HUES48 (cell line): ENCODE results near the gene SHPK.
"Not testable (repeated sequence)": the region's sequence is repeated elsewhere in the genome, so short reads cannot be mapped to it uniquely, and the experiment has no call there.

Experiments used
- H3K27ac ChIP-seq: one replicate; pipeline ENCODE4 v1.7.0; 2013; ENCODE audit warnings: low read depth, low read length, inconsistent platforms
- H3K27me3 ChIP-seq: 2 replicates; pipeline ENCODE4 v1.6.1; 2013; ENCODE audit warnings: mild to moderate bottlenecking, low read length; ENCODE audit not compliant: control insufficient read depth, insufficient read depth
- H3K36me3 ChIP-seq: 2 replicates; pipeline ENCODE4 v1.6.1; 2013; ENCODE audit warnings: low read length; ENCODE audit not compliant: control insufficient read depth, insufficient read depth
- H3K4me1 ChIP-seq: 2 replicates; pipeline ENCODE4 v1.6.1; 2013; ENCODE audit warnings: mild to moderate bottlenecking, low read length; ENCODE audit not compliant: control insufficient read depth, insufficient read depth
- H3K4me3 ChIP-seq: 2 replicates; pipeline ENCODE4 v1.5.1; 2013; ENCODE audit warnings: mild to moderate bottlenecking, low read depth, low read length
- H3K9ac ChIP-seq: 2 replicates; pipeline ENCODE4 v1.6.1; 2013; ENCODE audit warnings: mild to moderate bottlenecking, low read depth, low read length, moderate library complexity
- H3K9me3 ChIP-seq: 2 replicates; pipeline ENCODE4 v1.6.1; 2013; ENCODE audit warnings: low read length; ENCODE audit not compliant: control insufficient read depth, insufficient read depth

The SHPK gene

GRCh38 chr17:3564241-3564640 is 71.8 kb downstream of the SHPK start:
- H3K9ac ChIP-seq, H3K4me1 ChIP-seq, H3K9me3 ChIP-seq, H3K4me3 ChIP-seq, H3K36me3 ChIP-seq, H3K27ac ChIP-seq, H3K27me3 ChIP-seq: not testable (repeated sequence)

DNA sequence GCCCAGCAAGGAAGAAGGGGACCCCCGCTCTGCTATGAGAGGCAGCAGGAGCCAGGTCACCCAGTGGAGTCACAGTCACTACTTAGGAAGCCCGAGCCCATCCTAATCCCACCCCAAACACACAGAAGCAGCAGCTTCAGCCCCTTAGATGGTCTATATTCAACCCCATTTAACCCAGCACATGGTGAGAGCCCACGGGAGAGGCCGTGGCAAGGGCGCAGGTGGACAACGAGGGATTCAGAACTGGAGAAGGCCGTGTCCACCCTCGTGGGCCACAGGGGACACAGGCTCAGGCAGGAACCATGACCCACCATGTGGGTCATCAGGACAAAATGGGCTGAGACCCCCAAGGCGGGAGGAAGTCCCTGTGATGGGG is 76.8 kb downstream of the SHPK start:
- Histone ChIP-seq H3K27me3 (no peaks in the 10 kb centered on the region), H3K36me3 (no peaks in the 10 kb centered on the region), H3K9ac (no peak overlapping the region), H3K4me3 (no peak overlapping the region), H3K4me1 (no peaks in the 10 kb centered on the region), H3K9me3 (no peaks in the 10 kb centered on the region), H3K27ac (no peak overlapping the region)

- H3K9ac ChIP-seq = no peak overlapping the region
- H3K4me3 ChIP-seq = no peak overlapping the region
- no peak overlapping the region for H3K27ac ChIP-seq
- H3K9me3 ChIP-seq = no peaks in the 10 kb centered on the region
- no peaks in the 10 kb centered on the region for H3K36me3 ChIP-seq
- H3K4me1 ChIP-seq = no peaks in the 10 kb centered on the region
- H3K27me3 ChIP-seq = no peaks in the 10 kb centered on the region
Measured at GRCh38 chr17:3558603-3559269, 77.3 kb downstream of the SHPK start.
